ENCODE data around the gene TRIO.

- TF ChIP-seq, protein P1, sequence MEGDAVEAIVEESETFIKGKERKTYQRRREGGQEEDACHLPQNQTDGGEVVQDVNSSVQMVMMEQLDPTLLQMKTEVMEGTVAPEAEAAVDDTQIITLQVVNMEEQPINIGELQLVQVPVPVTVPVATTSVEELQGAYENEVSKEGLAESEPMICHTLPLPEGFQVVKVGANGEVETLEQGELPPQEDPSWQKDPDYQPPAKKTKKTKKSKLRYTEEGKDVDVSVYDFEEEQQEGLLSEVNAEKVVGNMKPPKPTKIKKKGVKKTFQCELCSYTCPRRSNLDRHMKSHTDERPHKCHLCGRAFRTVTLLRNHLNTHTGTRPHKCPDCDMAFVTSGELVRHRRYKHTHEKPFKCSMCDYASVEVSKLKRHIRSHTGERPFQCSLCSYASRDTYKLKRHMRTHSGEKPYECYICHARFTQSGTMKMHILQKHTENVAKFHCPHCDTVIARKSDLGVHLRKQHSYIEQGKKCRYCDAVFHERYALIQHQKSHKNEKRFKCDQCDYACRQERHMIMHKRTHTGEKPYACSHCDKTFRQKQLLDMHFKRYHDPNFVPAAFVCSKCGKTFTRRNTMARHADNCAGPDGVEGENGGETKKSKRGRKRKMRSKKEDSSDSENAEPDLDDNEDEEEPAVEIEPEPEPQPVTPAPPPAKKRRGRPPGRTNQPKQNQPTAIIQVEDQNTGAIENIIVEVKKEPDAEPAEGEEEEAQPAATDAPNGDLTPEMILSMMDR (IDR thresholded peaks at IDR 0.05) = no peak
- no peak for TF ChIP-seq POLR2A (IDR thresholded peaks at IDR 0.05)
These were observed 83.4 kb downstream of the TRIO start for GRCh38 chr5:14226554-14226953.
